GM12865 (cell line): ENCODE measurements around the gene DAPK1.

Source experiments
- DNase-seq: peaks from one replicate; pipeline ENCODE4 v3.0.0; 2010; ENCODE audit warnings: low read depth
- H3K4me3 ChIP-seq: 2 replicates; pipeline ENCODE4 v1.5.1; 2011; ENCODE audit warnings: mild to moderate bottlenecking, low read depth, low read length, control low read depth
- TF ChIP-seq, protein P1 (sequence below): IDR thresholded peaks from 2 replicates; pipeline ENCODE4 v1.5.1; 2011; ENCODE audit warnings: low read length, control low read depth, low read depth, inconsistent platforms; ENCODE audit not compliant: insufficient read depth; ENCODE audit errors: missing control alignments

DAPK1 gene

DNA sequence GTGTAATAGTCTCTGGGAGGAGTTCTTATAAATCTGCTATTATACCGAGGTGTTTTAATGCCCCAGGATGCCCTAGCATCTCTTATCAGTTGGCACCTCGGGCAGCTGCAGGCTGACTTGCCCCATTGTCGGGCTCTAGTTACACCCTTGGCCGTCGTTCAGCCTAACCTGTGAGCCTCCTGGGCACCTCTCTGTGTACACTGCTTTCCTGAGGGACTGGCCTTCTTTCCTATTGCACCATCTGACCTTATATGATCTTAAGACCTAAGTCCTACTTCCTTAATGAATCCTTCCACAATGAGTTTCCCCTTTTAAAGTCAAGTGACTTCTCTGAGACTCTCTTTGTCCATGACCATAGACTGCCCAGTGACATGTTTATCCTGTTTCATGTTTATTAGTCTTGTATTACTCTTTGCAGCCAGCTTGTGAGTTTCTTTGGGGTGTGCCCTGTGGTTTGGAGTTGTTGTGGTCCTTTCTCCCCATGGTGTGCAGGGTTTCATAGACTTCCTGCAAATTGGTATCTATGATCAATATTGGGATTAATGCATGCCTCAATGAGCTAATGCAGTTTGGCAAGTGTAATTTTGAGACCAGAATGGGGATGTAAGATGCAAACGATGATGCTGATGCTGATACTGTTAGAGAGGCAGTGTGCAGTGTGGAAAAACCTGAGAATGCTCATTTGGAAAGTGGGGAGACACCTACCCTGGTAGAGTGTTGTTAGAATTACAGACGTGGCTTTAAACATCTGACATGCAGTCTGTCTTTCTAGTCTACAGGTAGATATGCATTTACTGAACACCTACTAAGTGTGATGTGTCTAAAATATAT, 4.9 kb downstream of the DAPK1 start:
- no peak for DNase-seq
- H3K4me3 ChIP-seq: no peak overlapping the region

DNA sequence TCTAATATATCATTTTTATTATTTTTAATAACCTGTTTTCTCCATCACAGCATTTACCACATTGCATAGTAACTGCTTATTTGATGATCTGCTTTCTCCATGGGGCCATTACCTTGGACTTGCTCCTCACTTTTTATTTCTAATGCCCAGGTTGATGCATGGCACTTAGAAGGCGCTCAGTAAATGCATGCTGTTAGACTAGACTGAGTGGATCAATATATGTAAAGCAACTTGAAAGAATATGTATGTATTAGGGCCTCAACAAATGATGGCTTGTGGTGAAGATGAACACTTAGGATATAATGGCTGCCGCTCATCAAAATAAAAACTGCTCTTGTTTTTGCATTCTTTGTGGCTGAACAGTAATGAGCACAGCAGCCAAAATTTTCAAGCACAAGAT, 5.8 kb downstream of the DAPK1 start:
- TF ChIP-seq, protein P1, sequence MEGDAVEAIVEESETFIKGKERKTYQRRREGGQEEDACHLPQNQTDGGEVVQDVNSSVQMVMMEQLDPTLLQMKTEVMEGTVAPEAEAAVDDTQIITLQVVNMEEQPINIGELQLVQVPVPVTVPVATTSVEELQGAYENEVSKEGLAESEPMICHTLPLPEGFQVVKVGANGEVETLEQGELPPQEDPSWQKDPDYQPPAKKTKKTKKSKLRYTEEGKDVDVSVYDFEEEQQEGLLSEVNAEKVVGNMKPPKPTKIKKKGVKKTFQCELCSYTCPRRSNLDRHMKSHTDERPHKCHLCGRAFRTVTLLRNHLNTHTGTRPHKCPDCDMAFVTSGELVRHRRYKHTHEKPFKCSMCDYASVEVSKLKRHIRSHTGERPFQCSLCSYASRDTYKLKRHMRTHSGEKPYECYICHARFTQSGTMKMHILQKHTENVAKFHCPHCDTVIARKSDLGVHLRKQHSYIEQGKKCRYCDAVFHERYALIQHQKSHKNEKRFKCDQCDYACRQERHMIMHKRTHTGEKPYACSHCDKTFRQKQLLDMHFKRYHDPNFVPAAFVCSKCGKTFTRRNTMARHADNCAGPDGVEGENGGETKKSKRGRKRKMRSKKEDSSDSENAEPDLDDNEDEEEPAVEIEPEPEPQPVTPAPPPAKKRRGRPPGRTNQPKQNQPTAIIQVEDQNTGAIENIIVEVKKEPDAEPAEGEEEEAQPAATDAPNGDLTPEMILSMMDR: no peak
- no peak for DNase-seq
- no peak overlapping the region for H3K4me3 ChIP-seq

More for the DNA sequence above, 4.9 kb downstream of the DAPK1 start:
- TF ChIP-seq, protein P1: no peak

DNA sequence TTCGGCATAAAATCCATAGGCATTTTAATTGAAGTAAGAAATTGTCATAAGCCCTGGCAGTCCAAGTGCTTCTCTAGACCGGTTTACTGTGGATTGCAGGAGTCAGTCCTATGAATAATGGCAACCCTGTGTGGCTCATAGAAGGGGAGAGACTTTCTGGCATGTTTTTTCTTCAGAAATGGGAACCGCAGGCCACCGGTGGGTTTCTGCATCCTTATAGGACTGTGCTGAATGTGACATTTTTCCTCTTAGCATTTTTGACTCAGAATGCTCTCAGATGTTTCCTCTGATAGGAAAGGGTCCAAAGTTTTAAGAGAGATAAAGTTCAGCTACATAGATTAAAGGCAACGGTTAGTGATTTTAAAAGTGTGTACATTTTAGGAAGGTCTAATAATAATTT, 6.3 kb downstream of the DAPK1 start:
- no peak overlapping the region for H3K4me3 ChIP-seq

DNA sequence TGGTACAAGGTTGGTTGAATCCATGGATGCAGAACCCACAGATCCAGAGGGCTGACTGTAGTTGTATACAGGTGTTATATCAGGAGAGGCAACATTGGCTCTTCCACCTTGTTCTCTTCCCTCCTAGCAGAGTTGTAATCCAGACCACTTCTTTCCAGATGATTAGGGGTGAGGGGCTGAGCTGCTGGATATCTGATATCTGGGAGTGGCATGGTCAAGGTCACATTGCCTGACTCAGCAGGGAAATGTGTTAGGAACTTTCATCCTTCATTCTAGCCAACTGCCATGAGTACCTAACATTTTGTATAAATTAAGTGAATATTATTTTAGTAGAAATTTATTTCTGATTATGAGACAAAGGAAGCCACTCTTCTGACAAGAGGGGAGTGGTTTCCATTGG, 7.3 kb downstream of the DAPK1 start:
- TF ChIP-seq, protein P1: no peak
- DNase-seq: no peak
- no peak overlapping the region for H3K4me3 ChIP-seq

More for the DNA sequence above, 6.3 kb downstream of the DAPK1 start:
- TF ChIP-seq, protein P1: no peak
- DNase-seq: no peak

DNA sequence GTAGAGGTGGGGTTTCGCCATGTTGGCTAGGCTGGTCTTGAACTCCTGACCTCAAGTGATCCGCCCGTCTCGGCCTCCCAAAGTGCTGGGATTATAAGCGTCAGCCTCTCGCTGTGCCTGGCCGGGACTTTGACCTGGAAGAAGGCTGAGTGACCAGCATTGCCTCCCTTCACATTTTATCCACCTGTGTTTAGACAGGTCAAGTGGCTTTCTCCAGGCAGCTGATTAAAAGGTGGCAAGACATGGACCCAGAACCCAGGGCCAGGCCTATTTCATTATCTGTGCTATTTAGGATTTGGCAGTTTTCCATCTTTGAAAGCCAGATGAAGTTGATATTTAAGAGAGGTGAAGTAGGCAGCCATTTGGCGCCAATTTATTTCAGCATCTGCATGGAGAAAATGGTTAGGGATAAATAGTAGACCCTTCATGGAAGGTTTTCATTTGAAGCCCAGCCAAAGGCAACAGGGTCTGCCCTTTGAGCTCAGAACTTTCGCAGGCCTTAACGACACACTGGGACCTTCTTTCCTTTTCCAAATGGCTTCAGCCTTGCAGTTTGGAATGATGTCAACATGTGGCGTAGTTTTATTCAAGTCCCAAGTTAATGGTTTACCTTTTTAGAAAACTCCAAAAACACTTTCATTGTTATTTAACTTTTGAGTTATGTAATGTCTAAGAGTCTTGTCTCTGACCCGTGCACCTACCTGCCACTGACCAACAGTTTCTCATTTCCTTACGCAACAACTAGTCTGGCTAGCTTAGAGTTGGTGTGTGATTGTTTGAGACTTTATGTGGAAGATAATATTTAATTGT, 8.4 kb downstream of the DAPK1 start:
- H3K4me3 ChIP-seq: no peak overlapping the region
- DNase-seq: no peak
- TF ChIP-seq, protein P1: no peak

DNA sequence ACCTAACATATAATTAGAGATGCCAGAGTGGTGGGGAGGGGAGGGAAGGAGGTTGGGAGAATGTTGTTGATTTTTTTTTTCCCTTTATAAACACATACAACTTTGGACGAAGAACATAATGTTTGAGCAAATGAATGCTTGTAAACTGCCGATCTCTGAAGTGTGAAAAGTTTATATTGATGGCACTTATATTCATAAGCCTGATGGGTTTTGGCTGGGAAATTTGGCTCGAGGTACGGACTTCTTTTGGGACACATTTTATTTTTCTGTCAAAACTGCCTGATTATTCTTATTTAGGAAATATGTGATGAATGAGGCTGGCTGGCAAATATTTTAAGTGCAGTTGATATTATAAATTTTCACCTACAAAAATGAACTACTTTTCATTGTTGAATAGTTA, 9.9 kb downstream of the DAPK1 start:
- DNase-seq: no peak
- H3K4me3 ChIP-seq: no peak overlapping the region
- TF ChIP-seq, protein P1: no peak
